ENCODE measurements around the gene ZNRF4. TPM values are rescaled to one million over a fixed set of nuclear protein-coding genes. Genes with fewer than 3 reads are reported as not detected.

The ZNRF4 gene
- total and polyA plus RNA-seq, 2 experiments from 2014 or later: not detected

- TF ChIP-seq ZNF462 (CRISPR knock-in tag; IDR thresholded peaks at IDR 0.05) (no peak), NANOG (IDR thresholded peaks at IDR 0.05; ENCODE audit: borderline replicate concordance) (no peak), EZH2 (IDR thresholded peaks at IDR 0.05; ENCODE audit: low read depth, unreplicated experiment) (no peak), ZNF331 (CRISPR knock-in tag; IDR thresholded peaks at IDR 0.05; ENCODE audit: low read depth) (no peak), ETS1 (IDR thresholded peaks at IDR 0.05) (no peak)
- TF ChIP-seq, protein P1, sequence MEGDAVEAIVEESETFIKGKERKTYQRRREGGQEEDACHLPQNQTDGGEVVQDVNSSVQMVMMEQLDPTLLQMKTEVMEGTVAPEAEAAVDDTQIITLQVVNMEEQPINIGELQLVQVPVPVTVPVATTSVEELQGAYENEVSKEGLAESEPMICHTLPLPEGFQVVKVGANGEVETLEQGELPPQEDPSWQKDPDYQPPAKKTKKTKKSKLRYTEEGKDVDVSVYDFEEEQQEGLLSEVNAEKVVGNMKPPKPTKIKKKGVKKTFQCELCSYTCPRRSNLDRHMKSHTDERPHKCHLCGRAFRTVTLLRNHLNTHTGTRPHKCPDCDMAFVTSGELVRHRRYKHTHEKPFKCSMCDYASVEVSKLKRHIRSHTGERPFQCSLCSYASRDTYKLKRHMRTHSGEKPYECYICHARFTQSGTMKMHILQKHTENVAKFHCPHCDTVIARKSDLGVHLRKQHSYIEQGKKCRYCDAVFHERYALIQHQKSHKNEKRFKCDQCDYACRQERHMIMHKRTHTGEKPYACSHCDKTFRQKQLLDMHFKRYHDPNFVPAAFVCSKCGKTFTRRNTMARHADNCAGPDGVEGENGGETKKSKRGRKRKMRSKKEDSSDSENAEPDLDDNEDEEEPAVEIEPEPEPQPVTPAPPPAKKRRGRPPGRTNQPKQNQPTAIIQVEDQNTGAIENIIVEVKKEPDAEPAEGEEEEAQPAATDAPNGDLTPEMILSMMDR (conservative IDR thresholded peaks at IDR 0.05; ENCODE audit: low read depth in 2 of 2): no peak
- Mint-ChIP-seq H3K36me3 (ENCODE audit: low read depth) (no peaks in the 10 kb centered on the region; the same call in 2 of the 3 replicates), H3K9me3 (peaks cover 4% of the 10 kb centered on the region), H3K4me3 (no peak overlapping the region), H3K4me1 (peaks cover 37% of the 10 kb centered on the region), H3K27me3 (ENCODE audit: insufficient read depth, low read depth, poor library complexity) (peaks cover 5% of the 10 kb centered on the region), H3K27ac (0 out of 2 replicates have a peak overlapping the region, but pooled peaks have one; percentile 19)
- H3K27ac ChIP-seq (ENCODE audit: low read depth): no peak overlapping the region
- H2AFZ ChIP-seq: no peak overlapping the region
- H3K4me3 ChIP-seq: no peak overlapping the region
- peaks cover 15% of the 10 kb centered on the region; the same call in 1 of the 2 replicates for H3K4me1 ChIP-seq (ENCODE audit: insufficient read depth)
- DNase-seq (ENCODE audit: low spot score): no peak
- H3K9me2 ChIP-seq (ENCODE audit: insufficient read depth): 0 out of 2 replicates have a peak, but pooled peaks cover 4% of the 10 kb centered on the region
- H3K27me3 ChIP-seq (ENCODE audit: insufficient read depth): no peaks in the 10 kb centered on the region
- no peaks in the 10 kb centered on the region for H3F3A ChIP-seq (replicated peaks; ENCODE audit: low read depth)
- H3K36me3 ChIP-seq (ENCODE audit: insufficient read depth): no peaks in the 10 kb centered on the region
- no peaks in the 10 kb centered on the region for H4K20me1 ChIP-seq (replicated peaks; ENCODE audit: insufficient read depth)
- no peaks in the 10 kb centered on the region for H3K79me2 ChIP-seq (replicated peaks; ENCODE audit: insufficient read depth)
- H3K4me2 ChIP-seq: peak overlapping the region; percentile 57; the same call in 1 of the 2 replicates
- ATAC-seq: peak; percentile 30; the same call in 2 of the 3 replicates
These were observed 34.3 kb upstream of the ZNRF4 start for GRCh38 chr19:5420953-5421352.
